Measurements from ENCODE around the gene RFLNA. TPM values are rescaled to one million over a fixed set of nuclear protein-coding genes. Genes with fewer than 3 reads are reported as not detected.

RFLNA gene
- polyA plus RNA-seq, 1 donor from 2014 or later: 9.6 TPM

GRCh38 chr12:124338448-124338847, 43.6 kb downstream of the RFLNA start:
- Histone ChIP-seq H3K27ac (ENCODE audit: low read length) (no peak overlapping the region), H3K9me2 (ENCODE audit: insufficient read depth, low read length) (no peaks in the 10 kb centered on the region), H3K9me3 (ENCODE audit: low read length) (no peaks in the 10 kb centered on the region), H3K79me2 (replicated peaks; ENCODE audit: insufficient read depth, low read length) (no peaks in the 10 kb centered on the region), H2AFZ (ENCODE audit: low read depth, low read length) (no peak overlapping the region), H3K36me3 (ENCODE audit: insufficient read depth, low read length) (peaks cover 4% of the 10 kb centered on the region), H3F3A (ENCODE audit: insufficient read depth, low read length, poor library complexity, severe bottlenecking) (no peaks in the 10 kb centered on the region), H3K27me3 (ENCODE audit: insufficient read depth, low read depth, low read length) (no peaks in the 10 kb centered on the region), H3K9ac (ENCODE audit: low read length) (no peak overlapping the region), H4K20me1 (ENCODE audit: insufficient read depth) (no peaks in the 10 kb centered on the region), H3K4me3 (ENCODE audit: low read length) (no peak overlapping the region), H3K4me2 (ENCODE audit: low read length) (no peak overlapping the region)
- TF ChIP-seq POLR2AphosphoS5 (IDR thresholded peaks at IDR 0.05) (no peak), TAF1 (IDR thresholded peaks at IDR 0.05; ENCODE audit: low read depth) (no peak), CTCF (IDR thresholded peaks at IDR 0.05; ENCODE audit: poor library complexity, severe bottlenecking) (no peak), EP300 (conservative IDR thresholded peaks at IDR 0.05; ENCODE audit: poor library complexity, severe bottlenecking) (no peak), MXI1 (conservative IDR thresholded peaks at IDR 0.05; ENCODE audit: poor library complexity, severe bottlenecking) (no peak), EZH2 (IDR thresholded peaks at IDR 0.05; ENCODE audit: borderline replicate concordance, insufficient read depth, low read length, poor library complexity, severe bottlenecking) (no peak), REST (IDR thresholded peaks at IDR 0.05; ENCODE audit: borderline replicate concordance) (no peak), SMC3 (conservative IDR thresholded peaks at IDR 0.05; ENCODE audit: poor library complexity) (no peak), RAD21 (conservative IDR thresholded peaks at IDR 0.05) (no peak)

DNA sequence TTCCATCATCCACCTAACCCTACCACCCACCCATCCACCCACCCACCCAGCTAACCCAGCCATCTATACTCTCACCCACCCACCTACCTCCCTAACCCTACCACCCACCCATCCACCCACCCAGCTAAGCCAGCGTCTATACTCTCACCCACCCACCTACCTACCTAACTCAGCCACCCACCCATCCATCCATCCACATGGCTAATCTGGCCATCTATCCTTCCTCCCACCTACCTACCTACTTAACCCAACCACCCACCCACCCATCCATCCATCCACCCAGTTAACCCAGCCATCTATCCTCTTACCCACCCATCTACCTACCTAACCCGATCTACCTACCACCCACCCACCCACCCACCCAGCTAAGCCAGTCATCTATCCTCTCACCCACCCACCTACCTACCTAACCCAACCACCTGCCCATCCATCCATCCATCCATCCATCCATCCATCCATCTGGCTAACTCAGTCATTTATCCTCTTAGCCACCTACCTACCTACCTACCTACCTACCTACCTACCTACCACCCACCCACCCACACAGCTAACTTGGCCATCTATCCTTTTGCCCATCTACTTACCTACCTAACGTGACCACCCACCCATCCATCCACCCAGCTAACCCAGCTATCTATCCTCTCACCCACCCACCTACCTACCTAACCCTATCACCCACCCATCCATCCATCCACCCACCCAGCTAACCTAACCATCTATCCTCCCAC, 44.1 kb downstream of the RFLNA start:
- TF ChIP-seq POLR2AphosphoS5 (IDR thresholded peaks at IDR 0.05) (no peak), EP300 (conservative IDR thresholded peaks at IDR 0.05; ENCODE audit: poor library complexity, severe bottlenecking) (no peak), CTCF (IDR thresholded peaks at IDR 0.05; ENCODE audit: poor library complexity, severe bottlenecking) (no peak), SMC3 (conservative IDR thresholded peaks at IDR 0.05; ENCODE audit: poor library complexity) (no peak), EZH2 (IDR thresholded peaks at IDR 0.05; ENCODE audit: borderline replicate concordance, insufficient read depth, low read length, poor library complexity, severe bottlenecking) (no peak), REST (IDR thresholded peaks at IDR 0.05; ENCODE audit: borderline replicate concordance) (no peak)
- H3K4me2 ChIP-seq (ENCODE audit: low read length): no peak overlapping the region
- H3K9me3 ChIP-seq (ENCODE audit: low read length): no peaks in the 10 kb centered on the region
- no peaks in the 10 kb centered on the region for H3K27me3 ChIP-seq (ENCODE audit: insufficient read depth, low read depth, low read length)
- no peaks in the 10 kb centered on the region for H3F3A ChIP-seq (ENCODE audit: insufficient read depth, low read length, poor library complexity, severe bottlenecking)
- H3K27ac ChIP-seq (ENCODE audit: low read length): no peak overlapping the region
- no peak overlapping the region for H3K9ac ChIP-seq (ENCODE audit: low read length)
- no peaks in the 10 kb centered on the region for H3K9me2 ChIP-seq (ENCODE audit: insufficient read depth, low read length)
- H3K4me3 ChIP-seq (ENCODE audit: low read length): no peak overlapping the region
- no peak overlapping the region for H2AFZ ChIP-seq (ENCODE audit: low read depth, low read length)
- peaks cover 4% of the 10 kb centered on the region for H3K36me3 ChIP-seq (ENCODE audit: insufficient read depth, low read length)
- no peaks in the 10 kb centered on the region for H3K79me2 ChIP-seq (replicated peaks; ENCODE audit: insufficient read depth, low read length)
- H4K20me1 ChIP-seq (ENCODE audit: insufficient read depth): no peaks in the 10 kb centered on the region
